ENCODE results near the gene ETV7.

ETV7 gene

DNA sequence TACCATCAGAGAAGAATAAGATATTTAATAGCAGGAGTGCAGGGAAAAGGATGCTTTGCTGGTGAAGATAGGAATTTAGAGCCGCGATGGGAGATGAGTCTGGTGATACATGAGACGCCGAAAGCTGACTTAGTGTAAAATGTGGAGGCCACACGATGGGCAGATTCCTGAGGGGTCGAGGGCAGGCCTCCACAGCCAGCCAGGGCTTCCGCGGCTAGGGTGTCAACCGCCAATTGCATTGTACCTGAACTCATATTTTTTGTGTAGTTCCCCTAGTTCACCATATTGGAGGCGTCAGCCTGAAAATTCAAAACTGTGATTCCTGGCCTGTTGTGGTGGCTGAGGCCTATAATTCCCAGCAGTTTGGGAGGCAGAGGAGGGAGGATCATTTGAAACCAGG is 8.5 kb downstream of the ETV7 start:
- H3K4me3 ChIP-seq (ENCODE audit: control insufficient read depth, low read depth, low read length), result no peak overlapping the region
- TF ChIP-seq, protein P1, sequence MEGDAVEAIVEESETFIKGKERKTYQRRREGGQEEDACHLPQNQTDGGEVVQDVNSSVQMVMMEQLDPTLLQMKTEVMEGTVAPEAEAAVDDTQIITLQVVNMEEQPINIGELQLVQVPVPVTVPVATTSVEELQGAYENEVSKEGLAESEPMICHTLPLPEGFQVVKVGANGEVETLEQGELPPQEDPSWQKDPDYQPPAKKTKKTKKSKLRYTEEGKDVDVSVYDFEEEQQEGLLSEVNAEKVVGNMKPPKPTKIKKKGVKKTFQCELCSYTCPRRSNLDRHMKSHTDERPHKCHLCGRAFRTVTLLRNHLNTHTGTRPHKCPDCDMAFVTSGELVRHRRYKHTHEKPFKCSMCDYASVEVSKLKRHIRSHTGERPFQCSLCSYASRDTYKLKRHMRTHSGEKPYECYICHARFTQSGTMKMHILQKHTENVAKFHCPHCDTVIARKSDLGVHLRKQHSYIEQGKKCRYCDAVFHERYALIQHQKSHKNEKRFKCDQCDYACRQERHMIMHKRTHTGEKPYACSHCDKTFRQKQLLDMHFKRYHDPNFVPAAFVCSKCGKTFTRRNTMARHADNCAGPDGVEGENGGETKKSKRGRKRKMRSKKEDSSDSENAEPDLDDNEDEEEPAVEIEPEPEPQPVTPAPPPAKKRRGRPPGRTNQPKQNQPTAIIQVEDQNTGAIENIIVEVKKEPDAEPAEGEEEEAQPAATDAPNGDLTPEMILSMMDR (IDR thresholded peaks at IDR 0.05; ENCODE audit: control insufficient read depth, insufficient read depth, low read depth, low read length, missing control alignments), result no peak
- no peak for DNase-seq (ENCODE audit: low read depth)

DNA sequence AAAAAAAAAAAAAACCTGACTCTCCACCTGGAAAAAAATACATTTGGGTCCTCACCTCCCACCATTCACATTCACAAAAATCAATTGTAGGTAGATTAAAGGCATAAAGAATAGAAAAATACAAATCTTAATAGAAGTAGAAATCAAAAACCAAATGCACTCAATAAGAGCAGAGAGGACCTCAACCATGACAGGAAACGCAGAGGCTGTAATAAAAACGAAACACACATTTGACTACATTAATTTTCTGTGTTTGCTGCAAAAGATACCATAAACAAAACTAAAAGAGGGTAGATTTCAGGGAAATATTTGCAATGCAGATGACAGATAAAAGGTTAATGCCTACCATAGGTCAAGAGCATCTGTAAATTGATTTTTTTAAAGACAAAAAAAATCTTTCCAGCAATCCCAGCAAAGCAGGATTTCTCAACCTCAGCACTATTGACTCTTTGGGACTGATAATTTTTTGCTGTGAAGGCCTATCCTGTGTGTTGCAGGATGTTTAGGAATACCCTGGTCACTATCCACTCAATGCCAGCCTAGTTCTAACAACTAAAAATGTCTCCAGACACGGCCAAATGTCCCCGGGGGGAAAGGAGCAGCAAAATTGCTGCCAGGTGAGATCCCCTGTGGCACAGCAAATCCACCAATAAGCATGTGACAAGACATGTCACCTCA is 9.1 kb downstream of the ETV7 start:
- TF ChIP-seq, protein P1 (IDR thresholded peaks at IDR 0.05; ENCODE audit: control insufficient read depth, insufficient read depth, low read depth, low read length, missing control alignments), result no peak
- no peak for DNase-seq (ENCODE audit: low read depth)
- no peak overlapping the region for H3K4me3 ChIP-seq (ENCODE audit: control insufficient read depth, low read depth, low read length)

DNA sequence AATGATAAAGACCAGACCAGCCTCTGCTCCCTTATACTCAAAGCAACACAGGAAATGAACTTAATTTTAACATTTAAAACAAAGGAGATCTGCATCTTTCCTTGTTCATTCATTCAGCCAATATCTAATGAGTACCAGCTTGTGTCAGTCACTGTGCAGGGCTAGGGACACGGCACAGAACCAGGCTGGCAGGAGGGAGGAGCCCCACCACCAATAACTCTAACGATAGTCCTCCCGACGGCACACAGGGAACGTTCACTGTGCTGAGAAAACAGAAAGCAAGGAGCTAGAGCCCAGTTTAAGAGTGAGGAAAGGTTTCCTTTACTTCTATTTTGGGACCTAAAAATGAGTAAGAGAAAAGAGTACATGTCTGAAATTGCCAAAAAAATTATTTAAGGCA is 9.9 kb downstream of the ETV7 start:
- no peak for DNase-seq (ENCODE audit: low read depth)
- H3K4me3 ChIP-seq (ENCODE audit: control insufficient read depth, low read depth, low read length), result no peak overlapping the region
- TF ChIP-seq, protein P1 (IDR thresholded peaks at IDR 0.05; ENCODE audit: control insufficient read depth, insufficient read depth, low read depth, low read length, missing control alignments), result no peak

DNA sequence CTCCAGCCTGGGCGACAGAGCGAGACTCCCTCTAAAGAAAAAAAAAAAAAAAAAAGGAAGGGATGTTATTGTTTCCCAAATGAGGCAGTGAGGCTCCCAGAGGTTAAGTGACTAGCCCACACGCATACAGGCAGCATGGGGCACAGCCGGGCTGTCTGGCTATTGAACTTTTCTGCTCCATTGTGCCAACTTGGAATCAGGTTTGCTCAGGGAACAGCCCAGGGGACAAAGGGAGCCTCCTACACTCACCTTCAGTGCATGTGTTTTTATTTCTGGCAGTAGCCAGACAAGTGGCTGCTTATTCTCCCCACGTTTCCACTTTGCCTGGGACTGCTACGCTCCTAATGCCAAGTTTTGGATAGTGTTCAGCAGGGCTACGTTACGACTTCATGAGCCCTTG is 10.7 kb downstream of the ETV7 start:
- no peak for DNase-seq (ENCODE audit: low read depth)
- TF ChIP-seq, protein P1 (IDR thresholded peaks at IDR 0.05; ENCODE audit: control insufficient read depth, insufficient read depth, low read depth, low read length, missing control alignments), result no peak
- H3K4me3 ChIP-seq (ENCODE audit: control insufficient read depth, low read depth, low read length), result no peak overlapping the region

DNA sequence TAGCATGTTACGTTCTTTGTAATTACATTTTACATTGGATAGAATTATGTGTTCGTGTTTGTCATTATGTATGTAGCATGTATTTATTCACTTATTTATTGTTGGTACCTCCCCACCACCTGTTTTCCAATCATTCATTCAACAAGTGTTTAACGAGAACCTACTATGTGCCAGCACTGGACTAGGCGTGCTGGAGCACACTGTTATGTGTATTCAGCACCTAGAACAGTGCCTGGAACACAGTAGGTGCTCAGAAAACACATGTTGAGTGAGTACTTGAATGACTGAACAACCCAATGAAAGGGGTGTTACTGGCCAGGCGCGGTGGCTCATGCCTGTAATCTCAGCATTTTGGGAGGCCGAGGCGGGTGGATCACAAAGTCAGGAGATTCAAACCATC is 11.3 kb downstream of the ETV7 start:
- TF ChIP-seq, protein P1 (IDR thresholded peaks at IDR 0.05; ENCODE audit: control insufficient read depth, insufficient read depth, low read depth, low read length, missing control alignments), result no peak
- no peak overlapping the region for H3K4me3 ChIP-seq (ENCODE audit: control insufficient read depth, low read depth, low read length)
- DNase-seq (ENCODE audit: low read depth), result no peak

DNA sequence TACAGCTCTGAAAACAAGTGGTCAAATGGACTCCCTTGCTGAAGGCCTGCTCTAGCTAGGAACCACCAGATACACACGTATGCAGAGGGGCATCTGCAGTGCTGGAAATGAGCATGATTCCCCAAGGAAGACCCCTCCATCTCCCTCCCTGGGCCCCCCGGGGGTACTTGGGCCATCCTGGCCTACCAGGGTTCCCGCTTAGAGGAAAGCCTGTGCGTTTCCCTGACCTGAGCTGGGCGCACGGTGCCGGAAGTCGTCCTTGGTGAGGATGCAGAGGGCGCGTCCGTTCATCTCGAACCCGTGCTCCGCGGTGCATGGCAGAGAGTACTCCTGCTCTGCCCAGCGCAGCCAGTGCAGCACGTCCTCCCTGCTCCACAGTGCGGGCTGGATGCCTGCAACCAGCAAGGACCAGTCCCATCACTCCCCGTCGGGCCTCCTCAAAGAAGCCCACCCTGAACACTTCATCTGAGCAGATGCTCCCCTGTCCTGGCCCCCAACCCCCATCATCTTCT is 11.8 kb downstream of the ETV7 start:
- no peak for DNase-seq (ENCODE audit: low read depth)
- TF ChIP-seq, protein P1 (IDR thresholded peaks at IDR 0.05; ENCODE audit: control insufficient read depth, insufficient read depth, low read depth, low read length, missing control alignments), result no peak
- no peak overlapping the region for H3K4me3 ChIP-seq (ENCODE audit: control insufficient read depth, low read depth, low read length)
